Measurements from ENCODE around the gene MCTP1. TPM values are rescaled to one million over a fixed set of nuclear protein-coding genes. Genes with fewer than 3 reads are reported as not detected.

MCTP1 gene
- total RNA-seq, 4 donors from 2014 or later: 27.2 to 238 (median 54.5) TPM

GRCh38 chr5:95280401-95281095 is 4.3 kb downstream of the MCTP1 start:
- DNase-seq (ENCODE audit: low spot score): no peak
- ATAC-seq (ENCODE audit: low FRiP score): no peak
- no peak for TF ChIP-seq CTCF (IDR thresholded peaks at IDR 0.05)

- ATAC-seq (ENCODE audit: low FRiP score): no peak
- no peak for TF ChIP-seq CTCF (IDR thresholded peaks at IDR 0.05)
- no peak for DNase-seq (ENCODE audit: low spot score)
These were observed 10.9 kb downstream of the MCTP1 start for GRCh38 chr5:95274011-95274410.

- DNase-seq (ENCODE audit: low spot score) (no peak), ATAC-seq (ENCODE audit: low FRiP score) (no peak)
- TF ChIP-seq CTCF (IDR thresholded peaks at IDR 0.05): no peak
These were observed 12.5 kb downstream of the MCTP1 start for GRCh38 chr5:95272316-95272929.

DNA sequence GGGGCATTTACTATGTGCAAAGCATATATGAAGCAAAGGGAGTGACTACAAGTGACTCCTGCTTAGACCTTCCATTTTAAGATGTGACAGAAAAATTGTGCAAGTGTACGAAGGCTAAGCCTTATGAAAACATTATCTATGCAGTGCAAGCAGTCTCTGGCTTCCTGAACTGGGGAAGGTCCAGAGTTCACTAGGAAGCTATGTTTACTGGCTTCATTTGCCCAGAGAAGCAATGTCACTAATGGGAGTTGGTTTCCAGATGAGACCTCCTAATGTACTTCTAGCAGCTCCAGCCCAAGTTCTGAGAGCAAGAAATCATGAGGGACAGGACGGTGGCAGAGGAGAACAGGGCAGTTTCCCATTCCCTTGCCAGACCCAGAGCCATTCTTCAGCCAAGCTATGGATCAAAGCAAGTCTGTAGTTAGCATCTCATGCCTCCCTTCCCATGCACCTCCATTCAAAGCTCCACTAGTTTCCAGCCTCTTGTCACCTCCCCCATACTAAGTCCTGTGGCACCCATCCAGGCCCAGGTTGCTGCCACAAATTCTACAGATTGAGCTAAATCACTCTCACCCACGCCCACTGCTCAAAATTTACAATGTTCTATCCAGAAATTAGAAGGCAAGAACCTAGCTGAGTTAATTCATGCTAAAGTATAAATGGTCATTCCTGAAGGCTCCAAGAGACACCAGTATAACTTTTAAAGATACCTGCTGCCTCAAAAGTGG is 21.8 kb downstream of the MCTP1 start:
- DNase-seq (ENCODE audit: low spot score) (no peak), ATAC-seq (ENCODE audit: low FRiP score) (no peak)
- TF ChIP-seq CTCF (IDR thresholded peaks at IDR 0.05): no peak

GRCh38 chr5:95261437-95262175 is 23.3 kb downstream of the MCTP1 start:
- ATAC-seq (ENCODE audit: low FRiP score) (no peak), DNase-seq (ENCODE audit: low spot score) (no peak)

GRCh38 chr5:95256991-95257390 is 27.9 kb downstream of the MCTP1 start:
- ATAC-seq (ENCODE audit: low FRiP score) (no peak), DNase-seq (ENCODE audit: low spot score) (no peak)
- TF ChIP-seq CTCF (IDR thresholded peaks at IDR 0.05): no peak

More at GRCh38 chr5:95261437-95262175, 23.3 kb downstream of the MCTP1 start:
- TF ChIP-seq CTCF (IDR thresholded peaks at IDR 0.05): no peak

Measured in omental fat pad (tissue), 4 donors.